BE2C (cell line): Measurements from ENCODE around the gene UVSSA.
A peak's percentile ranks its signal among the peaks of the same experiment; 100 is the strongest.

Source experiments
- DNase-seq: peaks from one replicate; pipeline ENCODE4 v3.0.0-alpha.2; 2020
- H3K27me3 ChIP-seq: fragments of 250-450 bp; sonication (Bioruptor Pico); 2 replicates; pipeline ENCODE4 v1.5.1; 2020; ENCODE audit warnings: mild to moderate bottlenecking
- H3K36me3 ChIP-seq: fragments of 250-450 bp; sonication (Bioruptor Pico); 2 replicates; pipeline ENCODE4 v1.5.1; 2020; ENCODE audit warnings: mild to moderate bottlenecking
- H3K4me1 ChIP-seq: fragments of 250-450 bp; sonication (Bioruptor Pico); 2 replicates; pipeline ENCODE4 v1.5.1; 2020
- H3K4me3 ChIP-seq: 2 replicates; pipeline ENCODE4 v1.5.1; 2011; ENCODE audit warnings: low read depth, low read length
- H3K9me3 ChIP-seq: fragments of 250-450 bp; sonication (Bioruptor Pico); 2 replicates; pipeline ENCODE4 v1.5.1; 2020
- CTCF ChIP-seq: IDR thresholded peaks from 2 replicates; pipeline ENCODE4 v1.5.1; 2012; ENCODE audit warnings: mild to moderate bottlenecking, low read depth, low read length

The UVSSA gene

GRCh38 chr4:1406981-1407656 lies 60.1 kb downstream of the UVSSA start:
- Histone ChIP-seq H3K27me3 (peaks cover 95% of the 10 kb centered on the region), H3K4me1 (no peaks in the 10 kb centered on the region), H3K4me3 (no peak overlapping the region), H3K36me3 (no peaks in the 10 kb centered on the region), H3K9me3 (no peaks in the 10 kb centered on the region)
- no peak for DNase-seq
- TF ChIP-seq CTCF: no peak

- H3K4me3 ChIP-seq: no peak overlapping the region
- no peaks in the 10 kb centered on the region for H3K4me1 ChIP-seq
- no peaks in the 10 kb centered on the region for H3K36me3 ChIP-seq
- DNase-seq: no peak
- H3K27me3 ChIP-seq: peaks cover 95% of the 10 kb centered on the region
- no peaks in the 10 kb centered on the region for H3K9me3 ChIP-seq
- no peak for TF ChIP-seq CTCF
Observed at GRCh38 chr4:1407657-1408333, 60.8 kb downstream of the UVSSA start.

GRCh38 chr4:1408418-1408817 lies 61.4 kb downstream of the UVSSA start:
- no peaks in the 10 kb centered on the region for H3K4me1 ChIP-seq
- H3K27me3 ChIP-seq: peaks cover 93% of the 10 kb centered on the region
- no peak for DNase-seq

GRCh38 chr4:1409079-1409478 lies 62.1 kb downstream of the UVSSA start:
- Histone ChIP-seq H3K9me3 (no peaks in the 10 kb centered on the region), H3K27me3 (peaks cover 91% of the 10 kb centered on the region), H3K36me3 (no peaks in the 10 kb centered on the region), H3K4me1 (no peaks in the 10 kb centered on the region), H3K4me3 (no peak overlapping the region)
- no peak for TF ChIP-seq CTCF
- DNase-seq: no peak

More at GRCh38 chr4:1408418-1408817, 61.4 kb downstream of the UVSSA start:
- no peak overlapping the region for H3K4me3 ChIP-seq
- no peaks in the 10 kb centered on the region for H3K36me3 ChIP-seq
- TF ChIP-seq CTCF: peak; percentile 36
- H3K9me3 ChIP-seq: no peaks in the 10 kb centered on the region

GRCh38 chr4:1409491-1410425 lies 62.8 kb downstream of the UVSSA start:
- Histone ChIP-seq H3K27me3 (peaks cover 85% of the 10 kb centered on the region), H3K9me3 (no peaks in the 10 kb centered on the region), H3K4me1 (no peaks in the 10 kb centered on the region), H3K4me3 (no peak overlapping the region), H3K36me3 (no peaks in the 10 kb centered on the region)
- no peak for DNase-seq
- no peak for TF ChIP-seq CTCF
